GM18517 (cell line): ENCODE results near the gene KAT2A.
"Not testable (repeated sequence)": the region's sequence is repeated elsewhere in the genome, so short reads cannot be mapped to it uniquely, and the experiment has no call there.

Source experiments
- ATAC-seq: cut with Tn5 transposase; IDR thresholded peaks from one replicate; pipeline ENCODE4 v1.9.1; 2021; ENCODE audit warnings: mild to moderate bottlenecking, moderate library complexity; ENCODE audit not compliant: unreplicated experiment

Gene KAT2A

DNA sequence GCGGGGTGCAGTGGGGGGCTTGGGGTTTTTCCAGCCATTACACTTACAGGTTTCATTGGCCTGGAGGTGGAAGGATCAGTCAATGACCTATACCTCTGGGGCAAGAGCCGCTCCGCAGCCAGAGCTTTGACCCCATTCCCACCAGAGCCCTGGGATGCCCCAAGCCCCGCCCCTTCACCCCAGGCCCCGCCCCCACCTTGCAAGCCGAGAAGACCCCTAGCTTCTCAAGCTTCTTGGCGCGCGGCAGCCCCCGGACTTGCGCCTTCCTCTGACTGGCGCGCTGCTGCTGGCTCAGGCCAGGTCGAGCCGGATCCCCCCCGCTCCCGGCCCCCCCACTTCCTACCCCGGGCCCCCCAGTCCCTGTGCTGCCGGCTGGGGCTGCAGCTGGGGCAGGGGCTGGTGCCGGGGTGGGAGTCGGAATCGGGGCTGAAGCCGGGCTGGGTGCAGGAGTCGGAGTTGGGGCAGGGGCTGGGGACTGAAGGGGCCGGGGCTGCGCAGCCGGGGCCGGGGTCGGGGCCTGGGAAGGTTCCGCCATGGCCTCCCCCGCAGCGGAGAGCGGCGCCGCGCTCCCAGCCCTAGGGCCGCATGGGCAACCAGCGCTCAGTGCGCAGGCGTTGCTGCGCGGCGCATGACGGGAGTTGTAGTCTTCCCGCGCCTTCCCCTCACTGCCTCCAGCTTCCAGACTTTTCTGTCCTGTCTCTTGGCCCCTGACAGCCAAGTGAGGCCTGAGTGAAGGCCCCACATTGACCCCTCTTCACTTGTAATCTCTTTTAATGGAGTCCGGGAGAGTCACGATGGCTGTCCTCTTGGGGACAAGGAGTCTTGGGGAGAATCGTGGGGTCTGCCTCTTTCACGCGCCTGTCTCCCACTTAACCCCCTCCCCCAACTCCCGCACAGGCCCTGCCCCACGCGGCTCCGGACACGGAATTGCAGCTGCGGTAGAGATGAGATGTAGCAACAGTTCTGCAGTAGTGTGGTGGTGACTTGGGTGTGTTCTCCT lies at the start of gene KAT2A:
TSS of gene KAT2A (minus strand) at position 598 of the 1,000 bp plus-strand sequence. CDS start at position 535, 63 bp downstream.
- no peak for ATAC-seq

DNA sequence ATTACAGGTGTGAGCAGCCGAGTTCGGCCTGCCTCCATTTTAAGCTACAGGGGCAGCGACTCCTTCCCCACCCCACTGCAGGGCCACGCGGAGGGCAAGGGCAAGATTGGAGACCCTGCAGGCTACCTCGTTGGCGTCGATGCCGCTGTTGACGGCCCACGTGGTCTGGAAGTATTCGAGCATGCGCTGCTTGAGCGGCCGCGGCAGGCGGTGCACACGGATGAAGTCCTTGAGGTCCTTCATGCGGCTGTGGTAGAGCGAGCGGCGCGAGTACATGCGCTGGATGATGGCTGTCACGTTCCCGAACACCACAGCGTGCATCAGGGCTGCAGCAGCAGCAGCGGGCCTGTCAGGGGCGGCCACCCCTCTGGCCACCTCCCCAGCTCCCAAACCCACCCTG lies 48.2 kb upstream of the KAT2A start:
- ATAC-seq: no peak

GRCh38 chr17:42167807-42168206 lies 46.6 kb upstream of the KAT2A start:
- no peak for ATAC-seq

GRCh38 chr17:42166196-42166763 lies 45.1 kb upstream of the KAT2A start:
- no peak for ATAC-seq

DNA sequence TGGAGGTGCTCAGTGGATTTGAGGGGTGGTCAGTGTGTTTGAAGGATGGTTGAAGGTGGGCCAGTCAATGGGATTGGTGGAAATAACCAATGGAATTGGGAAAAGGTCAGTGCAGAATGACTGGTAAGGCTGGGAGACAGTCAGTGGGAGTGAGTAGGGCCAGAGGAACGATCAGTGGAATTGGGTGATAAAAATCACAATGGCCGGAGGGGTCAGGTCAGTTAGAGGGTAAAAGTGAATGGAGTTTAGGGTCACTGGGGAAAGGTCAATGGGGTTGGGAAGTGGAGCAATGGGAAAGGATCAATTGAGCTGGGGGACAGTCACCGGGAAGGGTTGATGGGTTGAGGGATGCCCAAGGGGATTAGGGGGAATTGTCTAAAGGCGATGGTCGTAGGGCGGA lies 44.6 kb upstream of the KAT2A start:
- no peak for ATAC-seq

- ATAC-seq: no peak
Observed at GRCh38 chr17:42163696-42164407, 42.7 kb upstream of the KAT2A start.

GRCh38 chr17:42163113-42163512 lies 41.9 kb upstream of the KAT2A start:
- ATAC-seq: no peak

DNA sequence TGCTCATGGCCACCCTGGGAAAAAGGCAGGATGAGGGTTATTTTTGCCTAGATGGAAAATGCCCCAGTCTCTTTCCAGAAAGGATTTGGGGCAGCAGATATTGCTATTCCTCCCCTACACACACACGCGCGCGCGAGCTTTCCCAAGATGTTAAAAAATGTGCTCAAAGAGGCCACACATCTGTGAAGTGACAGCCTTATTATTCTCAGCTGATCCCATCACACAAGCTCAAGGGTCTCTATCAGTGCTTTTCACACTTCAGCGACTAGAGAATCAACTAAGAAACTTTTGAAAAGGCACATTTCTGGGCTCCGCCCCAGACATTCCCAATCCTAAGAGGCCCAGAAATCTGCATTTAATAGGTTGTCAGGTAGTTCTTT lies 39.4 kb upstream of the KAT2A start:
- ATAC-seq: no peak

- ATAC-seq: no peak
Observed at GRCh38 chr17:42159796-42160530, 38.8 kb upstream of the KAT2A start.

DNA sequence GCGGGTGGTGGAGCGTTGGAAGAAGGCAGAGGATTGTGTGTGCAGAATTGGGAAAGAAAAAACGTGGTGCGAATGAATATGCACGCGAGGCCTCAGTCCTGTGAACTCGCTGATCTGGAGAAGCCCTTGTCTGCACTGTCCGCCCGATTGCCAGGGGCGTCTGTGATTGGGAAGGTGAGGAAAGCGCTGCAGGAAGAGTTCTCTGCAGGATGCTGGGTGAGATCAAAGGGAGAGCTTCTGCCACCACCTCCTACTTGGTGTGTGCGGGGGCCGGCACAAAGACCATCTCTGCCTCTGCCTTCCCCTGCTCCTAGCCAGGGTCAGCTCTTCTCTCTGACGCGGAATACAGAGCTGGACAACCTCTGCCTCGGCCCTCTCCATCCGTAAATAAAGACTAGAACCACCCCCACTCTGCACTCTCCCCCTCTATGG lies 34.5 kb upstream of the KAT2A start:
- ATAC-seq: no peak

GRCh38 chr17:42153919-42154742 lies 33.0 kb upstream of the KAT2A start:
- no peak for ATAC-seq

- ATAC-seq: no peak
Observed at GRCh38 chr17:42146911-42147607, 25.9 kb upstream of the KAT2A start.

DNA sequence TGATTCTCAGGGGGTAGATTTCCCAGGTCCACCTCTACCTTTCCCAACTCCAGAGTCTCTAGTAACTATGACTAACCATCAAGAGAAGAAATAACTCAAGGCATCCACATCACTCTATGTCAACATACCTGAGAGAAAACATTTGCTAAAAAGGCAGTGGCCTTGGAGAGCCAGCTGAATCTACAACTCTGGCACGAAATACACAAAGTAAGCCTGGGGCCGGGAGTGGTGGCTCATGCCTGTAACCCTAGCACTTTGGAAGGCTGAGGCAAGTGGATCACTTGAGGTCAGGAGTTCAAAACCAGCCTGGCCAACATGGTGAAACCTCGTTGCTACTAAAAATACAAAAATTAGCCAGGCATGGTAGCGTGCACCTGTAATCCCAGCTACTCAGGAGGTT lies 22.0 kb upstream of the KAT2A start:
- not testable (repeated sequence) for ATAC-seq

GRCh38 chr17:42142371-42142896 lies 21.3 kb upstream of the KAT2A start:
- no peak for ATAC-seq

- ATAC-seq: no peak
Observed at GRCh38 chr17:42141382-42141781, 20.2 kb upstream of the KAT2A start.

DNA sequence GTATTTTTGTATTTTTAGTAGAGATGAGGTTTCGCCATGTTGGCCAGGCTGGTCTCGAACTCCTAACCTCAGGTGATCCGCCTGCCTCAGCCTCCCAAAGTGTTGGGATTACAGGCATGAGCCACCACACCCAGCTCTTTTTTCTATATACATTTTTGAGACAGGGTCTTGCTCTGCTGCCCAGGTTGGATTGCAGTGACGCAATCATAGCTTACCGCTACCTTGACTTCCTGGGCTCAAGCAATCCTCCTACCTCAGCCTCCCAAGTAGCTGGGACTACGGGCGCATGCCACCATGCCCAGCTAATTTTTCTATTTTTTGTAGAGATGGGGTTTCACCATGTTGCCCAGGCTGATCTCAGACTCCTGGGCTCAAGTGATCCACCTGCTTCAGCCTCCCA lies 19.5 kb upstream of the KAT2A start:
- not testable (repeated sequence) for ATAC-seq

DNA sequence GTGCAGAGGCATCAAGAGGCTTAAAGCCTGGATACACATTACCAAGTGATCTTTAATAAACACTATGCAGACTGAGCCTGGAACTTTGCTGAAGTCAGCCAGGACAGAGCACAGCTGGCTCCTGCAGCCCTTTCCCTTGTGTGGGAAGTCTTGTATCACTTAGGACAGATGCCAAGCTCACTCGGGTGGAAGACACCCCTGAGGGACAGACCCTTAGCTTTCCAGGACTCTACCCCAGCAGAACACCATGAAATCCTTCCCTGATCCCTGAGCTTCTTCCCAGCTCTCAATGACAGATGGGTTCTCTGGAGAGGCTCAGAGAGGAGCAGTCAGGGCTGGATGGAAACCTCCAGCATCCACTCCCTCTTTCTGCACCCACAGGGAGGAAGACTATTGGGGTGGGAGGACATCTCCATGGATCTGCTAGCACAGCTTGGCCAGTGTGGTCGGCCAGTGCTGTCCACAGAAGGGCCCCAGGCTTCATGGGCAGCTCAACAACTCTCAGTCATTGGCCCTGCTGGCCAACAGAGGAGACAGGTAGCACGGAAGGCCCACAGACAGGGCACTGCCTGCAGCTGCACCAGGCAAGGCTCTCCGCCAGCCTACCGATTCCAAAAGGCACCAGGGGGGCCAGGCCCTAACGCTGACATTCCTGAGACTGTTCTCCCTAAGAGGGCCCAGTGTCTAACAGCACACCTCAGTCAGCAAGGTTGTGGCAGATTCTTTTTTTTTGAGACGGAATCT lies 17.8 kb upstream of the KAT2A start:
- no peak for ATAC-seq

- no peak for ATAC-seq
Observed at GRCh38 chr17:42136654-42137051, 15.5 kb upstream of the KAT2A start.
